Progenitor cell of endocrine pancreas (in vitro differentiated cells): ENCODE measurements around the gene COX6A1. TPM values are rescaled to one million over a fixed set of nuclear protein-coding genes. Genes with fewer than 3 reads are reported as not detected.

ENCODE experiments used
- DNase-seq: peaks from one replicate; pipeline ENCODE4 v3.0.0; 2021; ENCODE audit warnings: low spot score; ENCODE audit not compliant: unreplicated experiment
- H3K27ac Mint-ChIP-seq: 2 replicates; pipeline ENCODE4 v1.8.0; 2021; ENCODE audit warnings: mild to moderate bottlenecking, moderate library complexity, mixed read lengths
- H3K27me3 Mint-ChIP-seq: 2 replicates; pipeline ENCODE4 v1.8.0; 2021; ENCODE audit warnings: mixed read lengths
- H3K36me3 Mint-ChIP-seq: 2 replicates; pipeline ENCODE4 v1.8.0; 2022; ENCODE audit warnings: mixed read lengths; ENCODE audit not compliant: insufficient read depth
- H3K4me1 Mint-ChIP-seq: 2 replicates; pipeline ENCODE4 v1.8.0; 2021; ENCODE audit warnings: low read depth, mixed read lengths
- H3K4me3 Mint-ChIP-seq: 2 replicates; pipeline ENCODE4 v1.8.0; 2021; ENCODE audit warnings: low read depth, mild to moderate bottlenecking, moderate library complexity, mixed read lengths
- H3K9me3 Mint-ChIP-seq: 2 replicates; pipeline ENCODE4 v1.8.0; 2021; ENCODE audit warnings: low read depth, mixed read lengths
- CTCF ChIP-seq: fragments of 200-600 bp; sonication (generic); IDR thresholded peaks from one replicate; pipeline ENCODE4 v1.5.0; 2021; ENCODE audit warnings: antibody characterized with exemption, mild to moderate bottlenecking; ENCODE audit not compliant: unreplicated experiment
- total RNA-seq: library from RNA; stranded (reverse); gene quantifications from 2 replicates; pipeline ENCODE4 v1.2.1, GENCODE V29; 2021

Gene COX6A1
- total RNA-seq, 1 donor from 2014 or later, result 318 TPM

GRCh38 chr12:120463712-120464111 is 25.8 kb downstream of the COX6A1 start:
- no peaks in the 10 kb centered on the region for H3K9me3 Mint-ChIP-seq
- H3K27me3 Mint-ChIP-seq, result no peaks in the 10 kb centered on the region
- H3K27ac Mint-ChIP-seq, result peak overlapping the region; percentile 85
- no peak for DNase-seq
- H3K4me3 Mint-ChIP-seq, result no peak overlapping the region
- peaks cover 30% of the 10 kb centered on the region for H3K36me3 Mint-ChIP-seq
- TF ChIP-seq CTCF, result no peak
- peaks cover 17% of the 10 kb centered on the region for H3K4me1 Mint-ChIP-seq

GRCh38 chr12:120465756-120466155 is 27.8 kb downstream of the COX6A1 start:
- H3K9me3 Mint-ChIP-seq, result no peaks in the 10 kb centered on the region
- H3K4me1 Mint-ChIP-seq, result peaks cover 19% of the 10 kb centered on the region
- no peak for TF ChIP-seq CTCF
- no peak overlapping the region for H3K4me3 Mint-ChIP-seq
- peaks cover 26% of the 10 kb centered on the region for H3K36me3 Mint-ChIP-seq
- no peaks in the 10 kb centered on the region for H3K27me3 Mint-ChIP-seq
- no peak for DNase-seq
- no peak overlapping the region for H3K27ac Mint-ChIP-seq

- H3K27ac Mint-ChIP-seq, result peak overlapping the region; percentile 76
- DNase-seq, result peak; percentile 18
Measured at GRCh38 chr12:120466560-120467315, 28.8 kb downstream of the COX6A1 start.

GRCh38 chr12:120467439-120467838 is 29.5 kb downstream of the COX6A1 start:
- no peak for DNase-seq
- TF ChIP-seq CTCF, result no peak
- peak overlapping the region; percentile 95 for H3K27ac Mint-ChIP-seq
- H3K4me3 Mint-ChIP-seq, result peak overlapping the region; percentile 87
- peaks cover 21% of the 10 kb centered on the region for H3K36me3 Mint-ChIP-seq
- H3K27me3 Mint-ChIP-seq, result no peaks in the 10 kb centered on the region
- peaks cover 19% of the 10 kb centered on the region for H3K4me1 Mint-ChIP-seq
- no peaks in the 10 kb centered on the region for H3K9me3 Mint-ChIP-seq

More at GRCh38 chr12:120466560-120467315, 28.8 kb downstream of the COX6A1 start:
- Mint-ChIP-seq H3K4me1 (peaks cover 19% of the 10 kb centered on the region), H3K9me3 (no peaks in the 10 kb centered on the region), H3K27me3 (no peaks in the 10 kb centered on the region), H3K36me3 (peaks cover 24% of the 10 kb centered on the region), H3K4me3 (peak overlapping the region; percentile 18)
- peak; percentile 62 for TF ChIP-seq CTCF

GRCh38 chr12:120468325-120468820 is 30.5 kb downstream of the COX6A1 start:
- peak; percentile 24 for DNase-seq
- Mint-ChIP-seq H3K4me1 (peaks cover 19% of the 10 kb centered on the region), H3K9me3 (no peaks in the 10 kb centered on the region), H3K4me3 (peak overlapping the region; percentile 87), H3K27ac (peak overlapping the region; percentile 95), H3K27me3 (no peaks in the 10 kb centered on the region), H3K36me3 (peaks cover 23% of the 10 kb centered on the region)
- no peak for TF ChIP-seq CTCF
